ENCODE measurements around the gene CFAP221.
A peak's percentile ranks its signal among the peaks of the same experiment; 100 is the strongest.

Gene CFAP221

GRCh38 chr2:119638685-119639554, 94.7 kb downstream of the CFAP221 start:
- in situ Hi-C loops (cut with MboI; ENCODE audit: low pct_unique_long_range_greater_than_20kb, low sequenced_read_pairs, unreplicated experiment) = no loop called here
- no peak for DNase-seq (ENCODE audit: low spot score)
- TF ChIP-seq CTCF (IDR thresholded peaks at IDR 0.05; ENCODE audit: extremely low read depth, insufficient read depth, missing control alignments) = no peak

GRCh38 chr2:119641562-119642258, 97.5 kb downstream of the CFAP221 start:
- peak; percentile 97 for TF ChIP-seq CTCF (IDR thresholded peaks at IDR 0.05; ENCODE audit: extremely low read depth, insufficient read depth, missing control alignments)
- peak; percentile 82 for DNase-seq (ENCODE audit: low spot score)
- in situ Hi-C loops (cut with MboI; ENCODE audit: low pct_unique_long_range_greater_than_20kb, low sequenced_read_pairs, unreplicated experiment) = no loop called here

- TF ChIP-seq CTCF (IDR thresholded peaks at IDR 0.05; ENCODE audit: extremely low read depth, insufficient read depth, missing control alignments) = no peak
- in situ Hi-C loops (cut with MboI; ENCODE audit: low pct_unique_long_range_greater_than_20kb, low sequenced_read_pairs, unreplicated experiment) = no loop called here
- DNase-seq (ENCODE audit: low spot score) = no peak
Observed at GRCh38 chr2:119644186-119644585, 99.9 kb downstream of the CFAP221 start.

GRCh38 chr2:119645173-119645855, 101.1 kb downstream of the CFAP221 start:
- in situ Hi-C loops (cut with MboI; ENCODE audit: low pct_unique_long_range_greater_than_20kb, low sequenced_read_pairs, unreplicated experiment) = no loop called here
- no peak for TF ChIP-seq CTCF (IDR thresholded peaks at IDR 0.05; ENCODE audit: extremely low read depth, insufficient read depth, missing control alignments)
- no peak for DNase-seq (ENCODE audit: low spot score)

GRCh38 chr2:119646149-119646548, 101.9 kb downstream of the CFAP221 start:
- DNase-seq (ENCODE audit: low spot score) = no peak
- in situ Hi-C loops (cut with MboI; ENCODE audit: low pct_unique_long_range_greater_than_20kb, low sequenced_read_pairs, unreplicated experiment) = no loop called here
- no peak for TF ChIP-seq CTCF (IDR thresholded peaks at IDR 0.05; ENCODE audit: extremely low read depth, insufficient read depth, missing control alignments)

- peak; percentile 13 for DNase-seq (ENCODE audit: low spot score)
- in situ Hi-C loops (cut with MboI; ENCODE audit: low pct_unique_long_range_greater_than_20kb, low sequenced_read_pairs, unreplicated experiment) = no loop called here
- no peak for TF ChIP-seq CTCF (IDR thresholded peaks at IDR 0.05; ENCODE audit: extremely low read depth, insufficient read depth, missing control alignments)
Observed at GRCh38 chr2:119647440-119648169, 103.4 kb downstream of the CFAP221 start.

Data from GM13977 (cell line).